CD4-positive, alpha-beta T cell treated with Interleukin-1 beta for 1 hour (primary cell): ENCODE data around the gene FAM222A.
"Not testable (repeated sequence)": the region's sequence is repeated elsewhere in the genome, so short reads cannot be mapped to it uniquely, and the experiment has no call there.

Experiments
- DNase-seq, 2 donors: peaks; one replicate each; pipeline ENCODE4 v3.0.0-alpha.2; 2020 to 2022

Gene FAM222A

DNA sequence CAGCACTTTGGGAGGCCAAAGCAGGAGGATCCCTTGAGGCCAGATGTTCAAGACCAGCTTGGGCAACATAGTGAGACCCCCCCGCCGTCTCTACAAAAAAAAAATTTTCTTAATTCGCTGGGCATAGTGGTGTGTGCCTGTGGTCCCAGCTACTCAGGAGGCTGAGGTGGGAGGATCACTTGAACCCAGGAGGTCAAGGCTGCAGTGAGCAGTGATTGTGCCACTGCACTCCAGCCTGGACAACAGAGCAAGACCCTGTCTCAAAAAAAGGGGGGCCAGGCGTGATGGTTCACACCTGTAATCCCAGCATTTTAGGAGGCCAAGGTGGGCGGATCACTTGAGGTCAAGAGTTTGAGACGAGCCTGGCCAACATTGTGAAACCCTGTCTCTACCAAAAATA is 19.0 kb upstream of the FAM222A start:
- DNase-seq, result not testable (repeated sequence)

DNA sequence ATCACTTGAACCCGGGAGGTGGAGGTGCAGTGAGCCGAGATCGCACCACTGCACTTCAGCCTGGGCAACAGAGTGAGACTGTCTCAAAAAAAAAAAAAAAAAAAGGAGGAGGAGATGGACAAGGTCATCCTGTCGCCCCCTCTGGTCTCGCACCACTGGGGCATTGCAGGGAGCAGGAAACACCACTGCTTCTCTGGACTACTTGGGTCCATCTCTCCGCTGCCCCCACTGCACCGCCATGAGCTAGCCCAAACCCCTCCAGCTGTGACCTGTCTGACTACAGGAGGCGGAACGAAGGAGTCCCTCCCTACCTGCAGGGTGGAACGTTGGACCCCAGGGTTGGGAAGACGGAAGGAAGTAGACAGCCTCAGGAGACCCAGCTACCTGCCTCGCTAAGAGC is 18.2 kb upstream of the FAM222A start:
- DNase-seq, result no peak

DNA sequence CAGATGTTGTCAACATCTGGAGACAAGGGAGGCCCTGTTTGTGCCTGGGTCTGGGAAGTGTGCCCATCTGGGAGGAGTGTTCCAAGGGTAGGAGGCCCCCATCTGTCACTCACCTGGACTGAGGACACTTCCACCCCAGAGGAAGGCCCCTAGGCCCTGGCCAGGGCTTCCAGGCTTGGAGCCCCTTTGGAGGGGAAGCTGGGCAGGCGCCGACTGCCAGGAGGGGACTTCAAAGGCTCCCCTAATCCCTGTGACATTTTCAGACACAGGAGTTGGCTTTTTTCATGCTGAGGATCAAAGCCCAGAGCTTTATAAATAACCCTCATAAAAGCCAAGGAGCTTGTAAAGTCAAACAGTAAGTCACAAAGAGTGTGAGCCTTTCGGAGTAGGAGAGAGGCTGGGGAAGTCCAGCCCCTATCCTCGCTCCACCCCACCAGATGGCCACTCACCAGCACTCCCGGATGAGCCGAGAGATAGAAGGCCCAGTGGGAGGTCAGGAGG is 17.6 kb upstream of the FAM222A start:
- no peak for DNase-seq

DNA sequence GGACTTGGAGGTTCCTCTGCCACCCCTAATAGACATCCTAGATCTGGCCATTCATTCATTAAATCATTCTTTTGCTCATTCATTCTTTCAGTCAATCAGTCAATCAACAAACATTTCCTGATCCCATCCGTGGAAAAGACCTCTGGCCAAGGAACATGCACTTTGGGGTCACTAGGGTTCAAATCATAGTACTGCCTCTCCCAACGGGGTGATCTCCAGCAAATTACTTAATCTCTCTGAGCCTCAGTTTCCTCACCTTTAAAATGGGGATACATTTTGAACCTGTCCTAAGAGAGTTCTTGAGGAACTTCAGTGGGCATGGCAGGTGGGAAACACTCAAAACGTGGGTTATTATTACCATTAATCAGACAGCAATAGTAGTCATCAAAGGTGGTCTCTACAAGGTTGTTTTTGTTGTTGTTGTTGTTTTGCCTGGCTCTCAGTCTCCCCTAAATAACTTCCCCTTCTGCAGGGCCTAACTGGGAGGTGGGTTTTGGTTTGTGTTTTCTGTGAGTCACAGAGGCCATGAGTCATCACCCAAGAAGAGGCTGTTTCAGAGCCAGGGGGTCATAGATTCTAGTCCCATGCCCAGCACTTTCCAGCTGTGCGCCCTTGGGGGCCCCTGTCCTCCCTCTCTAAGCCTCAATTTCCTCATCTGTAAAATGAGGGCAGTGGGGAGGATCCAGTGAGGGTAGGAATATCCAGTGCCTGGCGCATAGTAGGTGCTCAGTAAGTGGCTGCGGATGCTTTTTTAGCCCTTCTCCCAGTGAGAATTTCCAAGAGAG is 16.9 kb upstream of the FAM222A start:
- no peak for DNase-seq

- DNase-seq, result no peak
Observed at GRCh38 chr12:109697270-109697553, 16.4 kb upstream of the FAM222A start.

DNA sequence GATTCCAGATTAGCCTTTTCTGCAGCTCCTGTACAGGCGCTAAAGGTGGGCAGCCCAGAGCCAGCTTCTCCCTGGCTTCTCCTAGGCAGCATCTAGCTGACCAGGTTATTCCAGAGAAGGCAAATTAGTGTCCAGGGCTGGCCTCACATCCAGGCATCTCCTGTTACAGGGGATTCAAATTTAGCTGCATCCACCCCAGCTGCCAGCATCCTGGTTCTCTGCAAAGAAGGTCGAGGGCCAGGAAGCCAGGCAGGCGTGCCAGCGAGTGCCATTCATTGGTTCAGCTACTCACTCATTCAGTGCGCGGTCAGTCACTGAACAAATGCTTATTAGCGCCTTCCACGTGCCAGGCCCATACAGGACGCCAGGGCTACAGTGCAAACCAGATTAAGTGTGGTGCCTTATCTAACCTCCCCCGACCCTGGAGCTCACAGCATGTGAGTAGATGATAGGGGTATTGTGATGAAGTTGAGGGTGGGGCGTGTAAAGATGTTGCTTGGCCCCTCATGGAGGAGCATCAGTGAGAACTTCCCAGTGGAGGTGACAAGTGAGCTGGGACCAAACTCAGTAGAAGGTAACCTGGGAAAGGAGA is 15.7 kb upstream of the FAM222A start:
- DNase-seq, result no peak

GRCh38 chr12:109698820-109699219 is 14.8 kb upstream of the FAM222A start:
- DNase-seq, result no peak

GRCh38 chr12:109701064-109701463 is 12.6 kb upstream of the FAM222A start:
- DNase-seq, result no peak

GRCh38 chr12:109702111-109702841 is 11.3 kb upstream of the FAM222A start:
- no peak for DNase-seq

- no peak for DNase-seq
Observed at GRCh38 chr12:109703684-109704083, 9.9 kb upstream of the FAM222A start.

DNA sequence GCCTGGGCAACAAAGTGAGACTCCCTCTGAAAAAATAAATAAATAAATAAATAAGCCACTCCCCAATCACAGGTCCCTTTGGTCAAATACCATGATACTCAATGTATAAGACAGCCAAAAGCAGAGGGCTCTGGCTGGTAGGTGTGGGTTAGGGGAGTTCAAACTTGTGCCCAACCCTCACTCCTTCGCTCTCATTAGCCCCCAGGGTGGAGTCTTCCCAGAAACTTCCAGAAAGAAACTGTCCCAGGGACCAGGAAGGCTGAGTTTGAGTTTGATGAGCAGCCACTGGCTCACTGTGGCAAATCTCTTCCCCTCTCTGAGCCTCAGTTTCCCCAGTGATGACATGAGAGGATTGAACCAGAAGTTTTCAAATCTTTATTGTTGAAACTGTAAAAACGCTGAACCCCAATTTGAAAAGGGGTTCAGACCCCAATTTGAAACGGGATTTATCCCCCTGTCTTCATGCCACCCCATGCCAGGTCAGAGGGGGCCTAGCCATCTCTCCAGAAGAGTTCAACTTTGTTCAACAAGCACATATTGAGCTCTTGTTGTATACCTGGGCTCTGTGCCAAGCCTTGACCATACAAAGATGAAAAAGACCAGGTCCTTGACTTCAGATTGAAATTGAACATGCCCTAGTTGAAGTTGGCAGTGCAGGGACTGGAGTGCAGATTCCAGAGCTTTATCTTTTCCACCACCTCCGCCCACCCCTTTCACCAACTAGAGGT is 9.1 kb upstream of the FAM222A start:
- DNase-seq, result no peak

DNA sequence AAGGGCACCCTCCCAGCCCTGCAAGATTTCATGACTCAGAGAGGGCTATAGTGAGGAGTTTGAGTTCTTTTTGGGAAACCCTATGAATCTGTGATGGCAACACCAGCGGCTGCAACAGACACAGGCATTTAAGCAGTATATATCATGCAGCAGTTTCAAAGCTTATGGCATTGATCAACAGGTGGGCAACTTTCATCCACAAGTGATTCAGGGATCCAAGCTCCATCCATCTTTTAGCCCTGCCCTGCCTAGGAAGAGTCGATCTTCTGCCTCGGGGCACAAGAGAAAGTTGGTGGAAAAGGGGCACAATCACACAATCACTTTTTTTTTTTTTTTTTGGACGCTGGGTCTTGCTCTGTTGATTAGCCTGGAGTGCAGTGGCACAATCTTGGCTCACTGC is 8.3 kb upstream of the FAM222A start:
- DNase-seq, result no peak

DNA sequence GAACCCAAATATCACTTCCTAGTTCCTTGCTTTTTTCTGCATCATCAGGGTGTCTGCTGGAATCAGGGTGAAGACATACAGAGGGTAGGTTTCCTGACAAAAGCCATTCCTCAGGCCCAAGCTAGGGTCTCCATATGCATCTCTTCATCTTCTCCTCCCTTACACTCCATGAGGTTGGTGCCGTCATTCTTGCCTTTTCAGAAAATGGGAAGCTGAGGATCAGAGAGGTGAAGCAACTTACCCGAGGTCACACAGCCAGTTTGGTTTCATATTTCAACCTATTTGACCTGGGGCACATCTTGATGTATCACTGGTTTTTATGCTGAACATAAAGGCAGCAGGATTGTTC is 7.3 kb upstream of the FAM222A start:
- DNase-seq, result no peak

DNA sequence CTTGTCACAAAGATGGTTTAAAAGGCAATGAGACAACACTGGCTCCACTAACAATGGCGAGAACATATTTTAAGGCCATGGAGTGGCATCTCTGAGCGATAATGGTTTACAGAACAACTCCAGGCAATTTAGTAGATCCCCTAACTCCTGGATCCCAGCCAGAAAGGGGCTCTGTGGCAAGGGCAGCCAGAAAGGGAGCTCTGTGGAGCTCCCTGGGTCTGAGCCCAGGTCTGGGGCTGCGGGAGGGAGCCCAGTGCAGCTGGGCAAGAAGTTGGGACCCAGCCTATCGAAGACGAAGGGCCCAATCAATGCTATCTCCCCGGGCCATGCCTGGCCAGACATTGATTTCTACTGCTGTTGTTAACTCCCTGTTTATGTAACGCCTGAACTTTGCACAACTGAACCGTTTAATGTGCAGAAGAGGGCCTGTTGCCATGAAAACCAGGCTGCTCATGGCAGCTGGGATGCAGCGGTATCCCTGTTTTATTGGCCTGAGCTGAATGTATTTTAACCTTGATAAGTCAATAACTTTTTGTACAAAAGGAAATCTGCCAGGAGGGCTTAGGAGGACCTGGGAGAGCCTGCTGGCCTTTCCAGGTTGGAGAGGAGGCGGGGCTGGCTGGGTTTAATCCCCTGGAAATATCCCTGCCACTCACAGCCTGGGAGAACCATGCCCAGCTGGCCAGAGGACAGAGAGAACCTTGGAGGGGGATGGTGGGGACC is 6.7 kb upstream of the FAM222A start:
- no peak for DNase-seq

- no peak for DNase-seq
Observed at GRCh38 chr12:109707470-109707821, 6.2 kb upstream of the FAM222A start.

DNA sequence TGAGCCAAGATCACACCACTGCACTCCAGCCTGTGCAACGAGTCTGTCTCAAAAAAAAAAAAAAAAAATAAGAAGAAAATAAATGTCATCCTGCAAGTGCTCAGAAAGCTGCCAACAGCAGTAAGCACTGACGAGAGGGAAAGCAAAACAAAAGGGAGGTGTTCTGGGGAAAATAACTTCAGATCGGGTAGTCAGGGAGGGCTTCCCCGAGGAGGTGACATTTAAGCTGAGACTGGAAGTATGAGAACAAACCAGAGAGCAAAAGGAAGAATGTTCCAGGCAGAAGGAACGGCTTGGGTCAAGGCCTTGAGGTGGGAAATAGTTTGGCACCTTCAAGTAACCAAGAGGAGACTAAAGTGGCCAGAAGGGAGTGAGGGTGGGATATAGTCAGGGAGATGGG is 4.7 kb upstream of the FAM222A start:
- DNase-seq, result no peak

GRCh38 chr12:109709401-109709991 is 4.1 kb upstream of the FAM222A start:
- DNase-seq, result no peak

- DNase-seq, result no peak
Observed at GRCh38 chr12:109710205-109710746, 3.3 kb upstream of the FAM222A start.

DNA sequence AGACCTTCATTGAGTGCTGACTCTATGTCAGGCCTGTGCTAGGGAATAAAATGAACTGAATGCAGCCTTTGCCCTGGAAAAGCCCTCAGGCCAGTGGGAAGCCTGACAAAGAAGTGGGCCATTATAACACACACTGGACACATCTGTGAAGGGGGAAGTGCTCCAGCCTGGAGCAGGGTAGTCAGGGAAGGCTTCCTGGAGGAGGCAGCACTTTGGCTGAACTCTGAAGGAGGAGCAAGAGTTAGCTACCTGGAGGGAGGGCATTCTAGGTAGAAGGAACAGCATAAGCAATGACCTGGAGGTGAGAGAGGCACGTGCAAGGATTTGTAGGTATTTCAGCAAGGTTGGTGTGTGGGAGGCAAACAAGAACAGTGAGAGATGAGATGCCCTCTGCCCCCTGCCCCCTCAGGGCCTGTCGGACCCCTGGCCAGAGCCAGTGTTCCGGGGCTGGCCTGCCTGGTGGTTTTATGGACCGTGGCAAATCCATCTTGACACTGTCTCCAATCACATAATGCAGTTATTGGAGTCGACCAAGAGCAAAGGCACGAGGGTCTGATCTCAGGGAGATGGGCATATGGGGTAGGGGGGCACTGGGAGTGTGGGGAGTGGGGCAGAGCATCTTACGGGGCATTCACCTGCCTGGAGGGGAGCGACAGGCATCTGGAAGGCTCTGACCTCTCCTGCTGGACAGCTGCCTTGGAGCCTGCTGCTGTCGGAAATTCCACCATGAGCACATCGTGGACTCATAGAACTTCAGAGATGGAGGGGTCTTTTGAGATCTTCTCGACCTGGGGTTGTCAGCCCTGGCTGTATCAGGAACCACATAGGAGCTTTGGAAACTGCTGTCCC is 2.7 kb upstream of the FAM222A start:
- DNase-seq, result no peak

- DNase-seq, result no peak
Observed at GRCh38 chr12:109711596-109712461, 1.8 kb upstream of the FAM222A start.
